NB4 (cell line): ENCODE data around the gene KCNQ1.

Experiments used
- CTCF ChIP-seq: IDR thresholded peaks from one replicate; pipeline ENCODE4 v1.5.1; 2012; ENCODE audit warnings: low read depth, low read length
- MAX ChIP-seq: IDR thresholded peaks from 2 replicates; pipeline ENCODE4 v1.6.1; 2011; ENCODE audit warnings: low read depth, low read length

GRCh38 chr11:2591805-2592204 is 147.0 kb downstream of the KCNQ1 start:
- no peak for TF ChIP-seq CTCF
- TF ChIP-seq MAX, result no peak
